CD14-positive monocyte (primary cell): Measurements from ENCODE around the gene EARS2. TPM values are rescaled to one million over a fixed set of nuclear protein-coding genes. Genes with fewer than 3 reads are reported as not detected.

Experiments used
- DNase-seq, 3 donors: peaks; one replicate each; pipeline ENCODE4 v3.0.0-alpha.2; 2011 to 2022
- H2AFZ ChIP-seq: 2 replicates; pipeline ENCODE4 v1.6.0; 2012; ENCODE audit warnings: mild to moderate bottlenecking, low read depth, low read length, inconsistent platforms; ENCODE audit not compliant: insufficient read depth, poor library complexity, severe bottlenecking
- H3K27ac ChIP-seq, 2 donors: 1 replicate in 1 of 2; 2 replicates in 1 of 2; pipeline ENCODE4 v1.5.1; 2012 to 2013; ENCODE audit warnings: low read length in 2 of 2, control low read depth in 1 of 2, inconsistent platforms in 1 of 2, low read depth in 1 of 2, mild to moderate bottlenecking in 1 of 2
- H3K27me3 ChIP-seq, 2 donors: one replicate each; pipeline versions ENCODE4 v1.6.0 to v1.6.1; 2011 to 2013; ENCODE audit warnings: low read length in 2 of 2; ENCODE audit not compliant: control insufficient read depth in 2 of 2, insufficient read depth in 2 of 2
- H3K36me3 ChIP-seq, 2 donors: replicated peaks in 1 of 2; 1 replicate in 1 of 2; 2 replicates in 1 of 2; pipeline versions ENCODE4 v1.5.1 to v1.6.1; 2012 to 2013; ENCODE audit warnings: low read length in 2 of 2, control low read depth in 1 of 2, inconsistent platforms in 1 of 2, mild to moderate bottlenecking in 1 of 2; ENCODE audit not compliant: insufficient read depth in 2 of 2, control insufficient read depth in 1 of 2
- H3K4me1 ChIP-seq, 2 donors: 1 replicate in 1 of 2; 2 replicates in 1 of 2; pipeline versions ENCODE4 v1.5.1 to v1.6.1; 2012 to 2013; ENCODE audit warnings: low read length in 2 of 2, control low read depth in 1 of 2, inconsistent platforms in 1 of 2, mild to moderate bottlenecking in 1 of 2, moderate library complexity in 1 of 2; ENCODE audit not compliant: insufficient read depth in 2 of 2, control insufficient read depth in 1 of 2
- H3K4me2 ChIP-seq: replicated peaks from 2 replicates; pipeline ENCODE3; 2012; ENCODE audit warnings: low read length, moderate library complexity, mild to moderate bottlenecking; ENCODE audit not compliant: poor library complexity, severe bottlenecking; ENCODE audit errors: extremely low read depth
- H3K4me3 ChIP-seq, 3 experiments: fragments of 200-600 bp in 1 of 3; sonication (generic) in 1 of 3; replicated peaks in 1 of 3; 1 replicate in 2 of 3; 2 replicates in 1 of 3; pipeline ENCODE4 v1.5.1; 2011 to 2013; ENCODE audit warnings: low read length in 3 of 3, mild to moderate bottlenecking in 3 of 3, control low read depth in 2 of 3, low read depth in 2 of 3, inconsistent platforms in 1 of 3, moderate library complexity in 1 of 3
- H3K79me2 ChIP-seq: 2 replicates; pipeline ENCODE4 v1.6.0; 2012; ENCODE audit warnings: mild to moderate bottlenecking, control low read depth, inconsistent platforms, low read length, moderate library complexity; ENCODE audit not compliant: insufficient read depth
- H3K9ac ChIP-seq: 2 replicates; pipeline ENCODE4 v1.6.0; 2017; ENCODE audit warnings: low read length, mild to moderate bottlenecking; ENCODE audit not compliant: insufficient read depth, poor library complexity, severe bottlenecking
- H3K9me3 ChIP-seq, 2 donors: replicated peaks in 1 of 2; 1 replicate in 1 of 2; 2 replicates in 1 of 2; pipeline versions ENCODE4 v1.5.1 to v1.6.1; 2012 to 2013; ENCODE audit warnings: low read length in 2 of 2, control low read depth in 1 of 2; ENCODE audit not compliant: control insufficient read depth in 1 of 2, insufficient read depth in 1 of 2
- H4K20me1 ChIP-seq: 2 replicates; pipeline ENCODE4 v1.6.0; 2012; ENCODE audit warnings: mild to moderate bottlenecking, low read length, control low read depth, moderate library complexity; ENCODE audit not compliant: insufficient read depth
- H3K27ac Mint-ChIP-seq, 7 donors: one replicate each; pipeline ENCODE4 v1.8.0; 2020; ENCODE audit warnings: mild to moderate bottlenecking in 7 of 7, mixed read lengths in 7 of 7, moderate library complexity in 6 of 7, inconsistent platforms in 2 of 7
- H3K27me3 Mint-ChIP-seq, 3 donors: one replicate each; pipeline ENCODE4 v1.8.0; 2021 to 2022; ENCODE audit warnings: low read depth in 3 of 3, mild to moderate bottlenecking in 3 of 3, mixed read lengths in 3 of 3, moderate library complexity in 3 of 3, inconsistent platforms in 1 of 3
- H3K36me3 Mint-ChIP-seq, 2 donors: one replicate each; pipeline ENCODE4 v1.8.0; 2020; ENCODE audit warnings: mixed read lengths in 2 of 2, inconsistent platforms in 1 of 2, mild to moderate bottlenecking in 1 of 2
- H3K4me1 Mint-ChIP-seq: one replicate; pipeline ENCODE4 v1.8.0; 2020; ENCODE audit warnings: mild to moderate bottlenecking, mixed read lengths
- H3K4me3 Mint-ChIP-seq, 2 donors: one replicate each; pipeline ENCODE4 v1.8.0; 2020; ENCODE audit warnings: mild to moderate bottlenecking in 2 of 2, mixed read lengths in 2 of 2, moderate library complexity in 1 of 2
- H3K9me3 Mint-ChIP-seq, 7 donors: one replicate each; pipeline ENCODE4 v1.8.0; 2020 to 2022; ENCODE audit warnings: mixed read lengths in 7 of 7, mild to moderate bottlenecking in 6 of 7, moderate library complexity in 6 of 7, inconsistent platforms in 2 of 7
- CTCF ChIP-seq: fragments of 200-600 bp; IDR thresholded peaks from one replicate; pipeline ENCODE4 v1.8.0; 2022; ENCODE audit warnings: antibody characterized with exemption, mild to moderate bottlenecking
- WGBS: methylation state at CpG from one replicate; pipeline ENCODE4 v1.1.5; 2013; ENCODE audit warnings: missing lambda C conversion rate; ENCODE audit not compliant: insufficient coverage; 5-methylcytosine and 5-hydroxymethylcytosine counted together
- intact Hi-C, 2 donors: fragments of 100-400 bp; cut with micrococcal nuclease; formaldehyde crosslinking; loops; one replicate each; pipeline versions ENCODE4 v1.15.0 to v1.15.1; 2023
- polyA plus RNA-seq, 3 donors: library from polyadenylated mRNA; depleted of rRNA in 1 of 3; unstranded in 2 of 3; stranded (reverse) in 1 of 3; fragments of 300-500 nt in 2 of 3; fragments of >200 nt in 1 of 3; fragmentation: Illumina TruSeq in 2 of 3; gene quantifications; 1 replicate in 2 of 3; 2 replicates in 1 of 3; pipeline ENCODE4 v1.2.3, GENCODE V29; 2012 to 2021

The EARS2 gene
- polyA plus RNA-seq, 3 donors, result 2.9 to 4.7 (median 4.2) TPM

GRCh38 chr16:23573817-23574216, 16.7 kb upstream of the EARS2 start:
- no peak for TF ChIP-seq CTCF
- Histone ChIP-seq H3K36me3 (peaks cover 9 to 45% of the 10 kb centered on the region in 2 donors), H3K27ac (no peak overlapping the region), H4K20me1 (no peaks in the 10 kb centered on the region), H3K9ac (no peak overlapping the region), H3K4me3 (no peak overlapping the region), H3K4me2 (no peak overlapping the region), H2AFZ (no peak overlapping the region), H3K27me3 (no peaks in the 10 kb centered on the region), H3K9me3 (no peaks in the 10 kb centered on the region), H3K4me1 (peaks cover 32 to 36% of the 10 kb centered on the region in 2 donors), H3K79me2 (no peaks in the 10 kb centered on the region)
- DNase-seq, result no peak
- WGBS, result 92% methylated on average over 2 of the region's 5 CpGs
- peaks cover 35 to 36% of the 10 kb centered on the region in 2 donors for H3K36me3 Mint-ChIP-seq
- peaks cover 35% of the 10 kb centered on the region for H3K4me1 Mint-ChIP-seq
- H3K9me3 Mint-ChIP-seq, result peaks cover 0 to 2% (median 0%) of the 10 kb centered on the region in 7 donors
- no peaks in the 10 kb centered on the region for H3K27me3 Mint-ChIP-seq
- intact Hi-C loops, result no loop called here
- peak overlapping the region in 1 of 7 donors; percentile 37 for H3K27ac Mint-ChIP-seq
- H3K4me3 Mint-ChIP-seq, result no peak overlapping the region

- H3K9me3 Mint-ChIP-seq, result peaks cover 0 to 2% (median 0%) of the 10 kb centered on the region in 7 donors
- WGBS, result 92% methylated on average over 4 of the region's 9 CpGs
- no peaks in the 10 kb centered on the region for H3K27me3 Mint-ChIP-seq
- no peak for DNase-seq
- H3K4me3 Mint-ChIP-seq, result no peak overlapping the region
- intact Hi-C loops, result no loop called here
- H3K36me3 Mint-ChIP-seq, result peaks cover 41 to 50% of the 10 kb centered on the region in 2 donors
- no peak for TF ChIP-seq CTCF
- Histone ChIP-seq H3K9ac (no peak overlapping the region), H3K36me3 (peaks cover 13 to 59% of the 10 kb centered on the region in 2 donors), H3K27ac (no peak overlapping the region), H4K20me1 (no peaks in the 10 kb centered on the region), H3K4me3 (no peak overlapping the region), H3K4me1 (peaks cover 25 to 26% of the 10 kb centered on the region in 2 donors), H3K4me2 (no peak overlapping the region), H3K27me3 (no peaks in the 10 kb centered on the region), H3K79me2 (no peaks in the 10 kb centered on the region), H3K9me3 (no peaks in the 10 kb centered on the region), H2AFZ (no peak overlapping the region)
- H3K27ac Mint-ChIP-seq, result peak overlapping the region in 1 of 7 donors; percentile 30
- peaks cover 27% of the 10 kb centered on the region for H3K4me1 Mint-ChIP-seq
These were observed 15.2 kb upstream of the EARS2 start for GRCh38 chr16:23572394-23572793.
